ENCODE data around the gene IQSEC1. TPM values are rescaled to one million over a fixed set of nuclear protein-coding genes. Genes with fewer than 3 reads are reported as not detected.

The IQSEC1 gene
- total and polyA plus RNA-seq, 2 of the 8 experiments (the other 6 are each of a cell fraction or from before 2014, with no cell fraction given): 6.8 to 28.8 TPM

DNA sequence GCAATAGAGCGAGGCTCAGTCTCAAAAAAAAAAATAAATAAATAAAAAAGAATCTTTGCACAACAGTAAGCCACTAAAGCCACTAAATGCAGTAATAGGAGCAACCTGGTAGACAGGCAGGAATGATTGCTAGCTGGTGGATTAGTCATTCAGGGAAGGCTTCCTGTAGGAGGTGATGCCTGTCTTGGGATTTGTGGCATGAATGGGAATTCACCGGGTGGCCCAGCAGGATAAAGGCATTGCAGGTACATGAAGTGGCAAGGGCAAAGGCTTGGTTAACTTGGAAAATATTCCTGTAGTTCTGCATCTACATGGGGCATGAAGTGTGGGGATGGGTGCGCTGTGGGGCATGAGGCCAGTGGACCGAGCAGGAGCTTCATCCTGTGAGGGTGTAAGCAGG is 94.5 kb downstream of the IQSEC1 start:
- peaks cover 3 to 18% (median 13%) of the 10 kb centered on the region in 4 experiments; a peak in 6 of 7 replicates for H3K4me1 ChIP-seq (replicated peaks in 1 of 4; ENCODE audit: control insufficient read depth in 3 of 4, insufficient read depth in 4 of 4, low read length in 3 of 4)
- CTCF ChIA-PET (ENCODE audit: partially characterized antibody): interaction anchor here (1.6 to 25.8 kb wide), 4 partner anchors 6 to 77 kb away, joined by 7 to 267 read pairs (median 170); no protein-coding TSS in a partner anchor
- H3K9me3 ChIP-seq (ENCODE audit: insufficient read depth in 2 of 2, low read depth in 1 of 2, low read length in 1 of 2): no peaks in the 10 kb centered on the region
- H3K56ac ChIP-seq (replicated peaks; ENCODE audit: insufficient read length, low read depth, low read length): no peak overlapping the region
- H2BK120ac ChIP-seq (replicated peaks; ENCODE audit: low read depth, low read length): no peak overlapping the region
- no peaks in the 10 kb centered on the region for H3K27me3 ChIP-seq (replicated peaks in 1 of 4; ENCODE audit: control insufficient read depth in 3 of 4, extremely low read depth in 1 of 4, insufficient read depth in 3 of 4, low read length in 3 of 4)
- FAIRE-seq (no peak), DNase-seq (ENCODE audit: low read depth in 1 of 2, low spot score in 2 of 2) (no peak)
- peaks cover 8% of the 10 kb centered on the region in 2 experiments for H4K20me1 ChIP-seq (replicated peaks in 1 of 2; ENCODE audit: control insufficient read depth in 1 of 2, insufficient read depth in 2 of 2, low read length in 2 of 2)
- H2BK20ac ChIP-seq (ENCODE audit: low read length): no peak overlapping the region
- H3K4ac ChIP-seq (replicated peaks; ENCODE audit: insufficient read length, low read depth, low read length): no peak overlapping the region
- no peak overlapping the region for H4K5ac ChIP-seq (ENCODE audit: insufficient read length, low read depth, low read length)
- no peak overlapping the region for H2AFZ ChIP-seq (ENCODE audit: low read length)
- whole genome bisulfite sequencing, 2 experiments (ENCODE audit: extremely low coverage in 1 of 2, insufficient coverage in 1 of 2, insufficient read length in 1 of 2, insufficient replicate concordance in 2 of 2, low coverage in 1 of 2, low lambda C conversion rate in 2 of 2, missing lambda C conversion rate in 1 of 2): 79% methylated on average over 4 of the region's 4 CpGs; no CpG with 5 or more reads in 1 of the 2 experiments
- H3K23ac ChIP-seq (ENCODE audit: insufficient read length): no peak overlapping the region
- no peak overlapping the region for H3K14ac ChIP-seq (ENCODE audit: insufficient read length)
- no peak overlapping the region for H3K27ac ChIP-seq (ENCODE audit: low read depth, low read length)
- H3K4me3 ChIP-seq (ENCODE audit: extremely low read depth in 1 of 4, insufficient read depth in 2 of 4, low read depth in 3 of 4, low read length in 4 of 4): no peak overlapping the region
- no peak overlapping the region for H3K18ac ChIP-seq (ENCODE audit: extremely low read depth, low read length)
- TF ChIP-seq MAFK (IDR thresholded peaks at IDR 0.05; ENCODE audit: low read depth, low read length): no peak
- no peaks in the 10 kb centered on the region for H3K79me2 ChIP-seq (ENCODE audit: control insufficient read depth in 1 of 2, insufficient read depth in 2 of 2, low read length in 2 of 2)
- no peaks in the 10 kb centered on the region for H3K23me2 ChIP-seq (ENCODE audit: low read depth, low read length)
- no peak overlapping the region for H4K91ac ChIP-seq (replicated peaks; ENCODE audit: insufficient read length, low read length)
- H3K9ac ChIP-seq (replicated peaks in 1 of 4; ENCODE audit: extremely low read depth in 1 of 4, low read depth in 3 of 4, low read length in 3 of 4): no peak overlapping the region
- H4K8ac ChIP-seq (ENCODE audit: extremely low read depth, insufficient read depth, low read length): no peak overlapping the region
- H3K36me3 ChIP-seq (ENCODE audit: control insufficient read depth in 2 of 4, insufficient read depth in 4 of 4, low read length in 3 of 4): no peaks in the 10 kb centered on the region
- POLR2A ChIA-PET (ENCODE audit: partially characterized antibody): interaction anchor here (0.9 to 1.6 kb wide), 5 partner anchors 8 to 77 kb away, joined by 3 to 5 read pairs (median 3); no protein-coding TSS in a partner anchor
- H2BK5ac ChIP-seq (ENCODE audit: low read depth, low read length): no peak overlapping the region
- peaks cover 4% of the 10 kb centered on the region; the same call in 1 of the 2 replicates for H3K79me1 ChIP-seq (ENCODE audit: low read depth, low read length)
- H2BK12ac ChIP-seq (ENCODE audit: low read depth, low read length): no peak overlapping the region
- no peak overlapping the region; a peak in 1 of 4 replicates for H3K4me2 ChIP-seq (ENCODE audit: insufficient read depth in 1 of 2, low read depth in 2 of 2, low read length in 2 of 2)
- no peak overlapping the region for H2BK15ac ChIP-seq (ENCODE audit: low read length)
- H2AK5ac ChIP-seq (ENCODE audit: low read depth, low read length): no peak overlapping the region; the same call in 1 of the 2 replicates
